ENCODE results near the gene HIF1A. TPM values are rescaled to one million over a fixed set of nuclear protein-coding genes. Genes with fewer than 3 reads are reported as not detected.
A peak's percentile ranks its signal among the peaks of the same experiment; 100 is the strongest.

Gene HIF1A
- total and polyA plus RNA-seq, 10 of the 15 experiments (the other 5 are each of a cell fraction or from before 2014, with no cell fraction given) = 18.3 to 97.0 (median 75.3) TPM

DNA sequence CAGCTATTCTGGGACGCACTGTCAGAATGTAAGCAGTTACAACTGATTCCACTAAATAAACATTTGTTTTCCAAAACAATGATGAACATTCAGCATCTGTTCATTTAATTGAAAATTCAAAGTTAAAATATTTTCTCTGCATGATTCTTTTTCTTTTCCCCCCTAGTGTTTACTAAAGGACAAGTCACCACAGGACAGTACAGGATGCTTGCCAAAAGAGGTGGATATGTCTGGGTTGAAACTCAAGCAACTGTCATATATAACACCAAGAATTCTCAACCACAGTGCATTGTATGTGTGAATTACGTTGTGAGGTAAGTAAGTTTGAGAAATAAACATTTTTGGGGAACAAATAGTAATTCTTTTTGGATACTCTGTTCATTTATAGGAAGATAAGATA is 38.7 kb downstream of the HIF1A start:
- ChIA-PET RAD21 (ENCODE audit: unreplicated experiment) (interaction anchor here (1.4 to 1.5 kb wide), 2 partner anchors 8 to 28 kb away, joined by 3 read pairs; partner anchors contain the start of gene SNAPC1), SMC1A (ENCODE audit: uncharacterized antibody, unreplicated experiment) (interaction anchor here (0.6 to 2.9 kb wide), 14 partner anchors 9 to 438 kb away, joined by 3 to 17 read pairs (median 4); no protein-coding TSS in a partner anchor), POLR2A (interaction anchor here (0.6 to 1.7 kb wide), 5 partner anchors 8 to 39 kb away, joined by 3 to 5 read pairs (median 4); partner anchors contain the start of gene HIF1A), CTCF (interaction anchor here (1.6 to 3.0 kb wide), 5 partner anchors 11 to 258 kb away, joined by 4 to 20 read pairs (median 10); no protein-coding TSS in a partner anchor)
- ATAC-seq = 0 out of 3 replicates have a peak, but pooled peaks have one; percentile 18
- H3K4me3 ChIP-seq = no peak overlapping the region
- in situ Hi-C loops (cut with MboI) (no loop called here), intact Hi-C loops (cut with micrococcal nuclease; ENCODE audit: unreplicated experiment) (loop anchor here (5.0 kb wide), 2 partner anchors 257 to 272 kb away; no protein-coding TSS in a partner anchor)
- no peak for DNase-seq (ENCODE audit: low read depth, low spot score)
- H3K36me3 ChIP-seq (ENCODE audit: control insufficient read depth in 2 of 2, insufficient read depth in 2 of 2, low read length in 1 of 2) = peaks cover 1 to 41% of the 10 kb centered on the region in 2 experiments
- H3K27ac ChIP-seq (ENCODE audit: control insufficient read depth, insufficient read depth) = no peak overlapping the region
- 66% methylated on average over 2 of the region's 2 CpGs for WGBS (ENCODE audit: insufficient coverage, insufficient replicate concordance, low lambda C conversion rate, missing lambda C conversion rate)
- no peak overlapping the region for H2AFZ ChIP-seq (ENCODE audit: control insufficient read depth, low read depth, low read length)
- peak; percentile 13 for FAIRE-seq
- no peaks in the 10 kb centered on the region for H3K9me3 ChIP-seq (replicated peaks; ENCODE audit: control insufficient read depth, insufficient read depth, low read length)
- H3K9ac ChIP-seq (ENCODE audit: control insufficient read depth, insufficient read depth, low read length) = no peak overlapping the region
- H4K20me1 ChIP-seq (ENCODE audit: control insufficient read depth, insufficient read depth) = no peaks in the 10 kb centered on the region; the same call in 1 of the 2 replicates
- peaks cover 50% of the 10 kb centered on the region for H3K79me2 ChIP-seq (ENCODE audit: control insufficient read depth, insufficient read depth, low read length)
- TF ChIP-seq IKZF1 (conservative IDR thresholded peaks at IDR 0.05) = no peak
- no peak for TF ChIP-seq RBBP5 (conservative IDR thresholded peaks at IDR 0.05)
- TF ChIP-seq RCOR1 (conservative IDR thresholded peaks at IDR 0.05; ENCODE audit: low read depth, low read length) = no peak
- no peaks in the 10 kb centered on the region for H3K4me1 ChIP-seq (ENCODE audit: control insufficient read depth, insufficient read depth, low read length)
- H3K4me2 ChIP-seq (ENCODE audit: control insufficient read depth, insufficient read depth) = no peak overlapping the region
- no TSS peak for BruUV-seq (replicated peaks)
- H3K27me3 ChIP-seq (replicated peaks in 1 of 2; ENCODE audit: control insufficient read depth in 2 of 2, insufficient read depth in 2 of 2, low read length in 1 of 2) = no peaks in the 10 kb centered on the region

DNA sequence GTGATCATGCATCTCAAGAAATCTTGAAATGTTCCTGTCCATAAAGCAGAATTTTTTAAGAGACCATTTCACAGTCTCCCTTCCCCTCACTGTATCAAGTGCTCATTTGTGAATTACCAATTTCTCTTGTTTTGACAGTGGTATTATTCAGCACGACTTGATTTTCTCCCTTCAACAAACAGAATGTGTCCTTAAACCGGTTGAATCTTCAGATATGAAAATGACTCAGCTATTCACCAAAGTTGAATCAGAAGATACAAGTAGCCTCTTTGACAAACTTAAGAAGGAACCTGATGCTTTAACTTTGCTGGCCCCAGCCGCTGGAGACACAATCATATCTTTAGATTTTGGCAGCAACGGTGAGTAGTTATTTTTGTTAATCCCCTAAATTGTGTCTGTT is 41.4 kb downstream of the HIF1A start:
- H3K27ac ChIP-seq (ENCODE audit: control insufficient read depth, insufficient read depth) = no peak overlapping the region
- POLR2A ChIA-PET = interaction anchor here (1.4 kb wide), 1 partner anchor 21 kb away, joined by 3 read pairs; no protein-coding TSS in a partner anchor
- H3K4me2 ChIP-seq (ENCODE audit: control insufficient read depth, insufficient read depth) = no peak overlapping the region
- H3K4me3 ChIP-seq = no peak overlapping the region
- peaks cover 58% of the 10 kb centered on the region for H3K79me2 ChIP-seq (ENCODE audit: control insufficient read depth, insufficient read depth, low read length)
- peaks cover 3 to 39% of the 10 kb centered on the region in 2 experiments for H3K36me3 ChIP-seq (ENCODE audit: control insufficient read depth in 2 of 2, insufficient read depth in 2 of 2, low read length in 1 of 2)
- SMC1A ChIA-PET (ENCODE audit: uncharacterized antibody, unreplicated experiment) = interaction anchor here (0.8 to 1.6 kb wide), 4 partner anchors 10 to 138 kb away, joined by 3 to 6 read pairs (median 4); no protein-coding TSS in a partner anchor
- no peaks in the 10 kb centered on the region for H4K20me1 ChIP-seq (ENCODE audit: control insufficient read depth, insufficient read depth)
- H2AFZ ChIP-seq (ENCODE audit: control insufficient read depth, low read depth, low read length) = no peak overlapping the region
- in situ Hi-C loops (cut with MboI) = no loop called here
- no peak for DNase-seq (ENCODE audit: low read depth, low spot score)
- H3K27me3 ChIP-seq (replicated peaks in 1 of 2; ENCODE audit: control insufficient read depth in 2 of 2, insufficient read depth in 2 of 2, low read length in 1 of 2) = no peaks in the 10 kb centered on the region
- H3K4me1 ChIP-seq (ENCODE audit: control insufficient read depth, insufficient read depth, low read length) = no peaks in the 10 kb centered on the region
- RAD21 ChIA-PET (ENCODE audit: unreplicated experiment) = interaction anchor here (1.3 to 1.9 kb wide), 2 partner anchors 12 to 101 kb away, joined by 4 to 5 read pairs; no protein-coding TSS in a partner anchor
- CTCF ChIA-PET = interaction anchor here (1.0 to 1.3 kb wide), 2 partner anchors 17 to 101 kb away, joined by 3 to 5 read pairs; no protein-coding TSS in a partner anchor
- no peak for FAIRE-seq
- no peak overlapping the region for H3K9ac ChIP-seq (ENCODE audit: control insufficient read depth, insufficient read depth, low read length)
- TF ChIP-seq, protein P1, sequence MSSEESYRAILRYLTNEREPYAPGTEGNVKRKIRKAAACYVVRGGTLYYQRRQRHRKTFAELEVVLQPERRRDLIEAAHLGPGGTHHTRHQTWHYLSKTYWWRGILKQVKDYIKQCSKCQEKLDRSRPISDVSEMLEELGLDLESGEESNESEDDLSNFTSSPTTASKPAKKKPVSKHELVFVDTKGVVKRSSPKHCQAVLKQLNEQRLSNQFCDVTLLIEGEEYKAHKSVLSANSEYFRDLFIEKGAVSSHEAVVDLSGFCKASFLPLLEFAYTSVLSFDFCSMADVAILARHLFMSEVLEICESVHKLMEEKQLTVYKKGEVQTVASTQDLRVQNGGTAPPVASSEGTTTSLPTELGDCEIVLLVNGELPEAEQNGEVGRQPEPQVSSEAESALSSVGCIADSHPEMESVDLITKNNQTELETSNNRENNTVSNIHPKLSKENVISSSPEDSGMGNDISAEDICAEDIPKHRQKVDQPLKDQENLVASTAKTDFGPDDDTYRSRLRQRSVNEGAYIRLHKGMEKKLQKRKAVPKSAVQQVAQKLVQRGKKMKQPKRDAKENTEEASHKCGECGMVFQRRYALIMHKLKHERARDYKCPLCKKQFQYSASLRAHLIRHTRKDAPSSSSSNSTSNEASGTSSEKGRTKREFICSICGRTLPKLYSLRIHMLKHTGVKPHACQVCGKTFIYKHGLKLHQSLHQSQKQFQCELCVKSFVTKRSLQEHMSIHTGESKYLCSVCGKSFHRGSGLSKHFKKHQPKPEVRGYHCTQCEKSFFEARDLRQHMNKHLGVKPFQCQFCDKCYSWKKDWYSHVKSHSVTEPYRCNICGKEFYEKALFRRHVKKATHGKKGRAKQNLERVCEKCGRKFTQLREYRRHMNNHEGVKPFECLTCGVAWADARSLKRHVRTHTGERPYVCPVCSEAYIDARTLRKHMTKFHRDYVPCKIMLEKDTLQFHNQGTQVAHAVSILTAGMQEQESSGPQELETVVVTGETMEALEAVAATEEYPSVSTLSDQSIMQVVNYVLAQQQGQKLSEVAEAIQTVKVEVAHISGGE (CRISPR knock-in tag; IDR thresholded peaks at IDR 0.05) = no peak
- TF ChIP-seq DPF2 (IDR thresholded peaks at IDR 0.05) = no peak
- no peak for TF ChIP-seq CBFB (IDR thresholded peaks at IDR 0.05; ENCODE audit: low read depth)
- TF ChIP-seq, protein P2, sequence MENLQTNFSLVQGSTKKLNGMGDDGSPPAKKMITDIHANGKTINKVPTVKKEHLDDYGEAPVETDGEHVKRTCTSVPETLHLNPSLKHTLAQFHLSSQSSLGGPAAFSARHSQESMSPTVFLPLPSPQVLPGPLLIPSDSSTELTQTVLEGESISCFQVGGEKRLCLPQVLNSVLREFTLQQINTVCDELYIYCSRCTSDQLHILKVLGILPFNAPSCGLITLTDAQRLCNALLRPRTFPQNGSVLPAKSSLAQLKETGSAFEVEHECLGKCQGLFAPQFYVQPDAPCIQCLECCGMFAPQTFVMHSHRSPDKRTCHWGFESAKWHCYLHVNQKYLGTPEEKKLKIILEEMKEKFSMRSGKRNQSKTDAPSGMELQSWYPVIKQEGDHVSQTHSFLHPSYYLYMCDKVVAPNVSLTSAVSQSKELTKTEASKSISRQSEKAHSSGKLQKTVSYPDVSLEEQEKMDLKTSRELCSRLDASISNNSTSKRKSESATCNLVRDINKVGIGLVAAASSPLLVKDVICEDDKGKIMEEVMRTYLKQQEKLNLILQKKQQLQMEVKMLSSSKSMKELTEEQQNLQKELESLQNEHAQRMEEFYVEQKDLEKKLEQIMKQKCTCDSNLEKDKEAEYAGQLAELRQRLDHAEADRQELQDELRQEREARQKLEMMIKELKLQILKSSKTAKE (IDR thresholded peaks at IDR 0.05; ENCODE audit: low read depth, poor library complexity, severe bottlenecking) = no peak
- ATAC-seq = no peak
- intact Hi-C loops (cut with micrococcal nuclease; ENCODE audit: unreplicated experiment) = no loop called here
- no peaks in the 10 kb centered on the region for H3K9me3 ChIP-seq (replicated peaks; ENCODE audit: control insufficient read depth, insufficient read depth, low read length)
- 18% methylated on average over 4 of the region's 4 CpGs for WGBS (ENCODE audit: insufficient coverage, insufficient replicate concordance, low lambda C conversion rate, missing lambda C conversion rate)
- BruUV-seq (replicated peaks) = no TSS peak

All from GM12878 (cell line).